LNCaP clone FGC (cell line): ENCODE results near the gene PRH1.

ENCODE experiments used
- DNase-seq: peaks from one replicate; pipeline ENCODE4 v3.0.0-alpha.2; 2011; ENCODE audit warnings: low read depth
- H3K4me3 ChIP-seq: 2 replicates; pipeline ENCODE4 v1.5.1; 2011; ENCODE audit warnings: mild to moderate bottlenecking, low read depth, low read length, control low read depth
- CTCF ChIP-seq: IDR thresholded peaks from 2 replicates; pipeline ENCODE4 v1.5.1; 2012; ENCODE audit warnings: mild to moderate bottlenecking; ENCODE audit not compliant: control insufficient read depth, insufficient read depth; ENCODE audit errors: extremely low read depth

PRH1 gene

GRCh38 chr12:10849425-10849878, 34.6 kb downstream of the PRH1 start, which contains the start of gene PRR4:
Gene PRR4, minus strand, starts transcription at chr12:10849475. Its CDS starts 38 bp downstream, at chr12:10849437.
- H3K4me3 ChIP-seq, result no peak within 1 kb of the TSS
- DNase-seq, result no peak
- TF ChIP-seq CTCF, result no peak

DNA sequence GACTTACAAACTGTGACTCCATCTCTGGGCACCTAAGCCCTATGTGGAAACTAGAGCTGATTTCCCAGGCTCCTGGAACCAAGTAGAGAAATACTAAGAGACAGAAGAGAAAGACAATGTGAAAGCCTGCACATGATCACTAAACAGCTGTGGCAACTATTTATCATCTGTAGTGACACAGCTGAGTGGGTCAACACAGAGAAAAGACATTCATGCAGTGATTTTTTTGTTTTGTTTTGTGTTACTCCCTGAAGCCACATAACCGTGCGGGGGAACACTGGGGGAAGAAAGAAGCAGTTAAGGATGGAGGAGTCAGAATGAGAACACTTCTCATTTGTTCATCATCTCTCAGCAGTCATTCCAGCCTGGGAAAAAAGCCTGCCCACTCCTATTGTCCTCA, 36.3 kb downstream of the PRH1 start:
- TF ChIP-seq CTCF, result no peak
- no peak overlapping the region for H3K4me3 ChIP-seq

DNA sequence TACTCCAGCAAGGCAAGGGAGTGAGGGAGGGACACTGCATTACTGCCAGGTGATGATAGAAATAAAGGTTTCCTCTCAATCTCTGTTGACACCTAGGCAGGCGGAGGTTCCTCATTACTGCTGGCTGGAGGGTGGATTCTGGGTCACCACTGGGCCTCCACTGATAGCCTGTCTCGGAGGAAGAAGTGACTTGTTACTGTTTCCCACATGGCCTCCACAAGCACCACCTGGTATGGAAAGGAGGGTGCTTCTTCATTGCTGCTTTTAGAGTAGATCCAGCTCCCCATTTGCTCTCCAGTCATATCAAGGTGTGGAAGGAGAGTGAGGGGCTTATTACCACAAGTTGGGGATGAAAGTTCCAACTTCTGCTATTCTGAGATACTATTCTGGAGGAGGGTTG, 41.2 kb downstream of the PRH1 start:
- TF ChIP-seq CTCF, result no peak
- H3K4me3 ChIP-seq, result no peak overlapping the region
- no peak for DNase-seq

More for the DNA sequence above, 36.3 kb downstream of the PRH1 start:
- no peak for DNase-seq

DNA sequence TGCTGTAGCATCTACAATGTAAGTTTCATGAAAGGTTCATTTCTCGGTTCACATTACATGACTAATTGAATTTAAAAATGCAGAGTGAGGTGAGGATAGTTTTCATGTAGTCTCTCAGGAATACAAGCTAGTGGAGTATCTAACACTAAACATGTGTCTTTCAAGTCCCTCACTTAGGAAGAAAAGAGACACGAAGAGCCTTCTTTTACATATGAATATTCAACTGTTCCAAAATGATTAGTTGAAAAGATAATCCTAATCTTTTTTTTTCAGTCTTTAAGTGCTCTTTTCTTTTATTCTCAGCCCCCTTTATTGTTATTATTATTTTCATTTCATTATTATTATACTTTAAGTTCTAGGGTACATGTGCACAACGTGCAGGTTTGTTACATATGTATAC, 45.6 kb downstream of the PRH1 start:
- no peak overlapping the region for H3K4me3 ChIP-seq
- DNase-seq, result no peak
- TF ChIP-seq CTCF, result no peak
